Esophagus muscularis mucosa (tissue), 3 donors: Measurements from ENCODE around the gene SPATA24.

Experiments used
- CTCF ChIP-seq, 3 experiments: fragments of 200-600 bp in 2 of 3; fragments of 450-650 bp in 1 of 3; sonication (generic) in 2 of 3; IDR thresholded peaks; one replicate each; pipeline ENCODE4 v1.5.1; 2017 to 2019; ENCODE audit warnings: antibody characterized with exemption in 3 of 3, mild to moderate bottlenecking in 2 of 3, moderate library complexity in 1 of 3
- POLR2A ChIP-seq: fragments of 450-650 bp; IDR thresholded peaks from one replicate; pipeline ENCODE4 v1.6.1; 2017; ENCODE audit warnings: antibody characterized with exemption, moderate library complexity, mild to moderate bottlenecking, low read depth
- POLR2AphosphoS5 ChIP-seq, 2 donors: sonication (generic); formaldehyde crosslinking; IDR thresholded peaks; one replicate each; pipeline ENCODE4 v1.6.1; 2017; ENCODE audit warnings: antibody characterized with exemption in 2 of 2

GRCh38 chr5:139426203-139426885, 22.5 kb upstream of the SPATA24 start:
- TF ChIP-seq CTCF (IDR thresholded peaks at IDR 0.05) (no peak), POLR2A (no peak), POLR2AphosphoS5 (IDR thresholded peaks at IDR 0.05) (no peak)
